OCI-LY7 (cell line): ENCODE measurements around the gene IL6R. TPM values are rescaled to one million over a fixed set of nuclear protein-coding genes. Genes with fewer than 3 reads are reported as not detected.

Experiments
- BruUV-seq: library from RNA; stranded (reverse); fragments of 400-500 nt; replicated peaks from 2 replicates; lab custom pipeline; 2021; lab: Mats Ljungman, UMichigan
- CTCF ChIA-PET: fragments of 300-600 bp; sonication (Branson Sonifier 250); formaldehyde crosslinking; loops from one replicate; lab custom pipeline; 2022; ENCODE audit warnings: antibody characterized with exemption; ENCODE audit not compliant: unreplicated experiment; lab: Charles Lee
- POLR2A ChIA-PET: fragments of 300-600 bp; sonication (Branson Sonifier 250); formaldehyde crosslinking; loops from one replicate; lab custom pipeline; 2022; ENCODE audit warnings: antibody characterized with exemption; lab: Charles Lee
- DNase-seq: peaks from one replicate; pipeline ENCODE4 v3.0.0-alpha.2; 2015; ENCODE audit warnings: low spot score
- H2AFZ ChIP-seq: fragments of 200-600 bp; sonication (generic), shearing (Covaris generic); 2 replicates; pipeline ENCODE4 v1.6.1; 2014; ENCODE audit warnings: mild to moderate bottlenecking, antibody characterized with exemption, low read length, moderate library complexity
- H3K27ac ChIP-seq: fragments of 200-600 bp; sonication (generic); 2 replicates; pipeline ENCODE4 v1.5.1; 2014; ENCODE audit warnings: mixed run types, low read depth, mild to moderate bottlenecking, moderate library complexity, low read length, inconsistent platforms; ENCODE audit not compliant: poor library complexity, severe bottlenecking
- H3K36me3 ChIP-seq: fragments of 200-600 bp; sonication (generic); 2 replicates; pipeline ENCODE4 v1.6.1; 2014; ENCODE audit warnings: mild to moderate bottlenecking, antibody characterized with exemption, low read length, moderate library complexity, mixed read lengths; ENCODE audit not compliant: insufficient read depth
- H3K4me1 ChIP-seq: fragments of 200-600 bp; sonication (generic); 2 replicates; pipeline ENCODE4 v1.5.1; 2014; ENCODE audit warnings: mild to moderate bottlenecking, low read length; ENCODE audit not compliant: insufficient read depth, poor library complexity, severe bottlenecking
- H3K4me2 ChIP-seq: fragments of 200-600 bp; sonication (generic); 2 replicates; pipeline ENCODE4 v1.6.1; 2014; ENCODE audit warnings: mild to moderate bottlenecking, low read length
- H3K4me3 ChIP-seq: fragments of 200-600 bp; sonication (generic); 2 replicates; pipeline ENCODE4 v1.5.1; 2014; ENCODE audit warnings: mild to moderate bottlenecking, low read depth, low read length; ENCODE audit not compliant: poor library complexity, severe bottlenecking
- H3K79me2 ChIP-seq: fragments of 200-600 bp; sonication (generic); 2 replicates; pipeline ENCODE4 v1.6.1; 2016; ENCODE audit warnings: low read depth, mild to moderate bottlenecking, low read length, moderate library complexity, mixed read lengths; ENCODE audit not compliant: insufficient read depth
- H3K9me2 ChIP-seq: fragments of 200-600 bp; sonication (generic); 2 replicates; pipeline ENCODE4 v1.6.1; 2016; ENCODE audit warnings: mild to moderate bottlenecking, low read length, mixed read lengths; ENCODE audit not compliant: insufficient read depth
- H3K9me3 ChIP-seq: fragments of 200-600 bp; sonication (generic); 2 replicates; pipeline ENCODE4 v1.6.1; 2014; ENCODE audit warnings: mild to moderate bottlenecking, mixed run types, low read length, mixed read lengths
- H4K20me1 ChIP-seq: fragments of 200-600 bp; sonication (generic); 2 replicates; pipeline ENCODE4 v1.6.1; 2014; ENCODE audit warnings: mild to moderate bottlenecking, antibody characterized with exemption, low read length, moderate library complexity, mixed read lengths; ENCODE audit not compliant: insufficient read depth
- EZH2phosphoT487 ChIP-seq: fragments of 200-600 bp; sonication (generic); IDR thresholded peaks from 2 replicates; pipeline ENCODE4 v1.6.1; 2018; ENCODE audit warnings: low read depth, borderline replicate concordance, mild to moderate bottlenecking, mixed run types, antibody characterized with exemption, low read length, moderate library complexity, mixed read lengths
- intact Hi-C: fragments of 100-400 bp; cut with micrococcal nuclease; formaldehyde crosslinking; loops from one replicate; pipeline ENCODE4 v1.10.0; 2022; ENCODE audit not compliant: unreplicated experiment
- total RNA-seq, 2 experiments: library from RNA; depleted of rRNA in 1 of 2; stranded (reverse); fragments of >200 nt in 1 of 2; shearing (Covaris generic) in 1 of 2; gene quantifications; 2 replicates each; pipeline ENCODE4 v1.2.3, GENCODE V29; 2014 to 2022
- TF ChIP-seq, protein P1 (sequence below): fragments of 200-600 bp; sonication (generic); conservative IDR thresholded peaks from 2 replicates; pipeline ENCODE4 v1.5.1; 2014; ENCODE audit warnings: mild to moderate bottlenecking, antibody characterized with exemption, low read length, moderate library complexity, mixed read lengths

IL6R gene
- total RNA-seq, 2 experiments from 2014 or later = not detected

GRCh38 chr1:154431586-154432373 lies 26.6 kb downstream of the IL6R start:
- BruUV-seq = no TSS peak
- no peak overlapping the region for H3K4me2 ChIP-seq
- POLR2A ChIA-PET = no interaction called here

DNA sequence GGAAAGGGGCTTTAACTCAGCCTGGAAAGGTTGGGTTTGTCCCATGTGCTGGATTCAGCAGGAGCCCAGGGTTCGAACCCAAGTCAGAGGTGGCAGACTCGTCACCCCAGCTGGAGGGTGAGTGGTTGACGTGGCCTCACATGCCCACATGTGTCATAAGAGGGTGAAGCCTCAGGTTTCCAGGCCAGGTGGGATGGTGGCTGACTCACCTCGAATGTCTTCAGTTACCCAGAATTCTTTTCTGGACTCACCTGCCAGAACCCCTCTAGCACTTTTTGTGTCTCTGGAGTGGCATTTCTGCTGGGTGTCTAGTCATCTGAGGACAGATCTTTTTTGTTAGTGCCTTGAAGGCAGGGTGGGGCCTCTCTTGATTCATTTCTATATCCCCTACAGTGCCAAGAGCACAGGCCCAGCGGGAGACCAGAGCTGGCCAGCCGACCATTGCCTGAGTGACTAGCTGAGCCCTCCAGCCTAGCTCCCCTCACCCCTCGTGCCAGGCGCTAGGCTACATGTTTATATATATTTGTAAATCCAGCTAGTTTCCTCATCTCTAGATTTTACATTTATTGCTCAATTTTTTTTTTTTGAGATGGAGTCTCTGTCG lies 28.1 kb downstream of the IL6R start:
- BruUV-seq = no TSS peak
- no peak overlapping the region for H3K4me2 ChIP-seq
- CTCF ChIA-PET = no interaction called here
- H4K20me1 ChIP-seq = no peaks in the 10 kb centered on the region
- intact Hi-C loops = no loop called here
- H3K36me3 ChIP-seq = no peaks in the 10 kb centered on the region
- H3K4me3 ChIP-seq = no peak overlapping the region
- POLR2A ChIA-PET = no interaction called here
- H3K27ac ChIP-seq = no peak overlapping the region
- H3K4me1 ChIP-seq = no peaks in the 10 kb centered on the region
- no peak for DNase-seq
- H3K9me3 ChIP-seq = no peaks in the 10 kb centered on the region
- no peaks in the 10 kb centered on the region for H3K79me2 ChIP-seq
- H3K9me2 ChIP-seq = no peaks in the 10 kb centered on the region
- no peak overlapping the region for H2AFZ ChIP-seq
- TF ChIP-seq, protein P1, sequence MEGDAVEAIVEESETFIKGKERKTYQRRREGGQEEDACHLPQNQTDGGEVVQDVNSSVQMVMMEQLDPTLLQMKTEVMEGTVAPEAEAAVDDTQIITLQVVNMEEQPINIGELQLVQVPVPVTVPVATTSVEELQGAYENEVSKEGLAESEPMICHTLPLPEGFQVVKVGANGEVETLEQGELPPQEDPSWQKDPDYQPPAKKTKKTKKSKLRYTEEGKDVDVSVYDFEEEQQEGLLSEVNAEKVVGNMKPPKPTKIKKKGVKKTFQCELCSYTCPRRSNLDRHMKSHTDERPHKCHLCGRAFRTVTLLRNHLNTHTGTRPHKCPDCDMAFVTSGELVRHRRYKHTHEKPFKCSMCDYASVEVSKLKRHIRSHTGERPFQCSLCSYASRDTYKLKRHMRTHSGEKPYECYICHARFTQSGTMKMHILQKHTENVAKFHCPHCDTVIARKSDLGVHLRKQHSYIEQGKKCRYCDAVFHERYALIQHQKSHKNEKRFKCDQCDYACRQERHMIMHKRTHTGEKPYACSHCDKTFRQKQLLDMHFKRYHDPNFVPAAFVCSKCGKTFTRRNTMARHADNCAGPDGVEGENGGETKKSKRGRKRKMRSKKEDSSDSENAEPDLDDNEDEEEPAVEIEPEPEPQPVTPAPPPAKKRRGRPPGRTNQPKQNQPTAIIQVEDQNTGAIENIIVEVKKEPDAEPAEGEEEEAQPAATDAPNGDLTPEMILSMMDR = no peak
- no peak for TF ChIP-seq EZH2phosphoT487

More at GRCh38 chr1:154431586-154432373, 26.6 kb downstream of the IL6R start:
- H3K27ac ChIP-seq = no peak overlapping the region
- intact Hi-C loops = no loop called here
- no peaks in the 10 kb centered on the region for H3K9me2 ChIP-seq
- no peak for DNase-seq
- no peaks in the 10 kb centered on the region for H3K9me3 ChIP-seq
- no peak overlapping the region for H3K4me3 ChIP-seq
- no peaks in the 10 kb centered on the region for H3K4me1 ChIP-seq
- H4K20me1 ChIP-seq = no peaks in the 10 kb centered on the region
- no peak overlapping the region for H2AFZ ChIP-seq
- CTCF ChIA-PET = no interaction called here
- H3K36me3 ChIP-seq = no peaks in the 10 kb centered on the region
- TF ChIP-seq, protein P1 = no peak
- no peak for TF ChIP-seq EZH2phosphoT487
- H3K79me2 ChIP-seq = no peaks in the 10 kb centered on the region
